AG10803 (cell line): Measurements from ENCODE around the gene CDH4.

ENCODE experiments used
- DNase-seq: peaks from one replicate; pipeline ENCODE4 v3.0.0; 2010; ENCODE audit warnings: low read depth
- H3K4me3 ChIP-seq: 2 replicates; pipeline ENCODE4 v1.5.1; 2011; ENCODE audit warnings: mild to moderate bottlenecking, low read length, control low read depth
- TF ChIP-seq, protein P1 (sequence below): conservative IDR thresholded peaks from 2 replicates; pipeline ENCODE4 v1.5.1; 2011; ENCODE audit warnings: mild to moderate bottlenecking, low read length, control low read depth, inconsistent platforms

Gene CDH4

DNA sequence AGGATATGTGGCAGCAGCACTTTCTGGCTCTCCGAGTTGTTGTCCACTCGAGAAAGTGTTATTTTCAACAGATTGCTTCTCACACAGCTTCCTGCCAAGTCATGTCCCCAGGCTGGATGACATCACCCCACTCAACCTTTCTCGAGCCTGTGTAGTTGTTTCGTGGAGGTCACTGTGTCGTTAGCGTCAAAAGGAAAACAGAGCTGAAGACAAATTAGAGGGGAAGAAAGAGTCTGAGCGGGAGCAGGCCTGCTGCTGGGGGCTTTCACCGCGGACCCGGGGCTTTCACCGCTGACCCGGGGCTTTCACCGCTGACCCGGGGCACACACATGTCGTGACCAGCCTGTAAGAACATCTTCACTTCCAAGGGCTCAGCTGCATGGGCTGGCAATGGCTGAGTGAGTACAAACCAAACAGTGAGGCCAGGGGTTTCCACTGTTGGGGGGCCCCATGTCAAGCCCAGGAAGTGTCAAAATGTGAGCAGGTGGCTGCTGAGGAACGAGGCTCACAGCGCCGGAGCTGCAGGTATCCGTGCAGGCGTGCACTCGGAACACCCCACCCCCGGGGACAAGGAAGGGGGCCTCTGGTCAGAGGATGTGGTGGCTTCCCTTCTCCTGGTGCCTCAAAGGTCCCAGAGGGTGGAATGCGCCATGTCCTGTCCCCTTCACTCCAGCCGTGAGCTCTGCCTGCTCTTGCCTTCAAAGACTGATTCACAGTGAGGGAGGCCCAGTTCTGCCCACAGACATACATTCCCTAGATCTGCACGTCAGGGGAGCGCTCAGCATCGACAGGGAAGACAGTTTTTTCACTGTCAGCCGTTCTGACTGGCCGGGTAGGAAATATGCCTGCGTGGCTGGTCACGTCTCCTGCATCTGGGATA is 447.7 kb downstream of the CDH4 start:
- no peak overlapping the region for H3K4me3 ChIP-seq
- DNase-seq: no peak
- TF ChIP-seq, protein P1, sequence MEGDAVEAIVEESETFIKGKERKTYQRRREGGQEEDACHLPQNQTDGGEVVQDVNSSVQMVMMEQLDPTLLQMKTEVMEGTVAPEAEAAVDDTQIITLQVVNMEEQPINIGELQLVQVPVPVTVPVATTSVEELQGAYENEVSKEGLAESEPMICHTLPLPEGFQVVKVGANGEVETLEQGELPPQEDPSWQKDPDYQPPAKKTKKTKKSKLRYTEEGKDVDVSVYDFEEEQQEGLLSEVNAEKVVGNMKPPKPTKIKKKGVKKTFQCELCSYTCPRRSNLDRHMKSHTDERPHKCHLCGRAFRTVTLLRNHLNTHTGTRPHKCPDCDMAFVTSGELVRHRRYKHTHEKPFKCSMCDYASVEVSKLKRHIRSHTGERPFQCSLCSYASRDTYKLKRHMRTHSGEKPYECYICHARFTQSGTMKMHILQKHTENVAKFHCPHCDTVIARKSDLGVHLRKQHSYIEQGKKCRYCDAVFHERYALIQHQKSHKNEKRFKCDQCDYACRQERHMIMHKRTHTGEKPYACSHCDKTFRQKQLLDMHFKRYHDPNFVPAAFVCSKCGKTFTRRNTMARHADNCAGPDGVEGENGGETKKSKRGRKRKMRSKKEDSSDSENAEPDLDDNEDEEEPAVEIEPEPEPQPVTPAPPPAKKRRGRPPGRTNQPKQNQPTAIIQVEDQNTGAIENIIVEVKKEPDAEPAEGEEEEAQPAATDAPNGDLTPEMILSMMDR: no peak

DNA sequence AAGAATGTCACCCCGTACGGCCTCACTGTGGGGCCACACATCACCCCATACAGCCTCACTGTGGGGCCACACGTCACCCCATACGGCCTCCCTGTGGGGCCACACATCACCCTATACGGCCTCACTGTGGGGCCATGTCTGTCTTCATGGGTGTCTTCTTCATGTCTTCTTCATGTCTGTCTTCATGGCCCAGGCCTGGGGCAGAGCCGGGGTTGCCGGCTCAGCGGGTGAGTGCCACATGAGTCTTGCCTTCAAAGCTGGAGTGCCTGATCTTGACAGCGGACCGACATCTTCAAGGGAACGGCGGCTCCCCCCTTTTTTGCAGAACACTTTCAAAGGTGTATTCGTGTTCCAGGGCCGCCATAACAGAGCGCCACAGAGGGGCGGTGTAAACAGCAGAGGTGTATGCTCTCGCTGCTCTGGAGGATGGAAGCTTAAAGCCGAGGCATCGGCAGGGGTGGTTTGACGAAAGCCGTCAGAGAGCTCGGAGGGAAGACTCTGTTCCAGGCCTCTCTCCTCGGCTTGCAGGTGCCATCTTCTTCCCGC is 448.6 kb downstream of the CDH4 start:
- no peak overlapping the region for H3K4me3 ChIP-seq
- TF ChIP-seq, protein P1: no peak
- no peak for DNase-seq

DNA sequence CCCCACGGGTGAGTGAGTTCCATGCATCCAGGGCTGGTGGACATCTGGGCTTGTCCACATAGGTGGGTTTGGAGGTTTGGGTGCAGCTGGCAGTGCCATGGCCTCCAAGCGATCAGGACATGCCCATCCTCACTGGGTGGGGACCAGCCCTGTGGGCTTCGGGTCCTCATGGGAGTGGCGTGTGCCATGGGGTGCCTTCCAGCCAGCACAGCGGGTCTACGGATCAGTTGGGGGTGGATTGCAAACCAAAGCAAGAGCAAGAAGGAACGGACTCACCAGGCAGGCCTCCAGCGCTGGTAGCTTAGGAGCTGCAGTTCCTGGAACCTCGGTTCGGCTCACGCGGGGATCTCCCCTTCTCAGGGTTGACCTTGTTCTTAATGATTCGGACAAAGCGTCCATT is 449.3 kb downstream of the CDH4 start:
- TF ChIP-seq, protein P1: no peak
- DNase-seq: no peak
- H3K4me3 ChIP-seq: no peak overlapping the region

DNA sequence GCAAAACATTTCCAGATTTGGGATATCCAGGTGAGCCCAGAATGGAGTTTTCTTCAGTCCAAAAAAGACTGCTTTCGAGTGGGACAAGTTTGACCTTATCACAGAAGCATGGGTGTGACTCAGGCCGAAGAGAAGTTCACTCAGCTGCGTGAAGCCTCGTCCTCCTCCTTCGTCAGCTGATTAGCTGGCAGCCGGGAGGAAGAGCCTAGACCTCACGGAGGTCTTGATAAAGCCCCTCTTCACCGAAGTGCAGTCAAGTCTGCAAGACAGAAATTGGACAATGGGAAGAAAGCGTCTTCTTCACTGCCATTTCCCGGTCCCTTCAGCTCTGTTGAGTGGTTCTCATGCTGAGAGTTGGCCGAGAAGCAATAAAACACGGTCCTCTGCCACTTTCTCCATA is 449.7 kb downstream of the CDH4 start:
- no peak overlapping the region for H3K4me3 ChIP-seq
- no peak for DNase-seq
- TF ChIP-seq, protein P1: no peak

DNA sequence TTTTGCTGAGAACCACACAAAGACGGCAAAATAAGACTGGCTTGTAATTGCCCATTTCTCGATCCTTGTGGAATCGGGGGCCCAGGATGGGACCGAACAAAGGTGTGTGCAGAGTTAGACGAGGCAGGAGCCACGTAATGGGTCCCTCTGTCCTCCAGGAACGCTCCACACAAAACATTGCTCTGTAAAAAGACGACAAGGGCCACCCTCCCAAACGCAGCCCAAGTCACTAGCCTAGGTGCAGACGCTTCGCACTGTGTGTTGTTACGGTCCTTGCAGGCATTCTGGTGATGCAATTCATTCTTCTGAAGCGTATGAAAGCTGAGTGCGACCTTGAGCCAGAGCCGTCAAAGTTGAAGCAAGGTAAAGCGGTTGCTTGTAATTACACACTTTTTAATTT is 450.2 kb downstream of the CDH4 start:
- DNase-seq: no peak
- TF ChIP-seq, protein P1: no peak
- no peak overlapping the region for H3K4me3 ChIP-seq

DNA sequence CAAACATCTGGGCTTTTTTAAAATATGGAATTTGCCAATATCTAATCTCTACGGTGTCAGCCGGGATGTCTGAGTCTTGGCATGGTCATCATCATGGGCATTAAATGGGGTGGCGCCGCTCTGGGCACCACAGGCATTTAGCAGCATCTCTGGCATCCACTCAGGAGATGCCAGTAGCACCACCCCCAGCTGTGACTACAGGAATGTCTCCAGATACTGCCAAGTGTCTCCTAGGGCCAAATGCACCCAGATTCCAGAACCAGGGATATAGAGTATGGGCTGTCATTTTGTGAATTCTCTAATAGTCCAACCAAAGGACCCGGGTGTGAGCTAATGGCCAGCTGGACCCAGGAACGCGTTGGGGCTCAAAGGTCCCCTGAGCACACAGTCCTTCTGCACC is 452.6 kb downstream of the CDH4 start:
- no peak overlapping the region for H3K4me3 ChIP-seq
- TF ChIP-seq, protein P1: no peak
- peak; percentile 35 for DNase-seq
